ENCODE measurements around the gene CBARP.
"Not testable (repeated sequence)": the region's sequence is repeated elsewhere in the genome, so short reads cannot be mapped to it uniquely, and the experiment has no call there.

Gene CBARP

GRCh38 chr19:1218751-1219567, 18.8 kb downstream of the CBARP start:
- DNase-seq = no peak

GRCh38 chr19:1217366-1217765, 20.4 kb downstream of the CBARP start:
- DNase-seq = no peak

DNA sequence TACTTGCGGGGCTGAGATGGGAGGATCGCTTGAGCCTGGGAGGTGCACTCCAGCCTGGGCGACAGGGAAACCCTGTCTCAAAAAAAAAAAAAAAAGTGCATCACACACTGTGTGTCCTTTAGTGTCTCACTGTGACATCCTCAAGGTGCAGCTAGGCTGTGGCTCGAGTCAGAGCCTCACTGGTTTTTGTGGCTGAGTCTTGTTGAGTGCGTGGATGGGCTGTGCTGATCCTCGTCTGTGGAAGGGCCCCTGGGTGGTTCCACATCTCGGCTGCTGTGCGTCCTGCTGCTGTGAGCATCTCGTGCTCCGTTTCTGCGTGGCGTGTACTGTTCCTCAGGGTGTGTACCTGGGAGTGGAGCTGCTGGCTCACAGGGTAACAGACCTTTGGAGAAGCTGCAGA, 21.0 kb downstream of the CBARP start:
- no peak for DNase-seq

DNA sequence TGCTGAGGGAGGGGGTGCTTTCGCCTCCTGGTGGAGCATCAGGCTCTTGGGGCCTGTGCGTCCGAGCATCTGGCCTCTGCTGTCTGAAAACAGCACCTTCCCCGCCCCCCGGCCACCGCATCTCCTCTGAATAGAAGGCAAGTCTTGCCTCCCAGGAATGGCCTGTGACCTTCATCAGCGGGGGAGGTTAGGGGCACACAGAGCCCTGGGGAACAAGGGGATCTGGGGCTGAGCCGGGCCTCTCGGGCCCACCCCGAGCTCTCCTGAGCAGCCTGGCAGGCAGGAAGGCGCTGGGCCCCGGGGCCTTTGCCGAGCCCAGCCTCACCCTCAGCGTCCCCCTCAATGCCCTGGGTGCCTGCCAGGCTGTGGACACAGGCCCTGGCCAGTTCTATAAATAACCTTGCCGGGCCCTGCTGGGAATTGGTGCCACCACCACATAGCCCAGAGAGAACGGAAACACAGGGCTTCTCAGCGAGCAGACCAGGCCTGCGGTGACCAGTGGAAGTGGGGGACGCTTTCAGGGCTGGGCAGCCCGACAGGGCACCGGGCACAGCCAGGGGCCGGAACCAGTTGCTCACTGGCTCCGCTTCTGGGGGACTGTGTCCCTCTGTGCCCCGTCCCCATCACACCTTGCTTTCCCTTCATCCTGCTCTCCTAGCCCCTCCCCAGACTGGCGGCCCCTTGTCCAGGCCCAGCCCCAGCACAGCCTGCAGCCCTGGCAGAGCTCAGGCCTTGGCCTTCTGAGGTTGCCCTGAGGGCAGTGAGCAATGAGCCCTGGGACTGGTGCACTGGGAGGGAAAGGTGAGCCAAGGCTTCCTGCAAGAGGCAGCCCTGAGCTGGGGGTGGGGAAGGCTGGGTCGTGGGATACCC, 22.7 kb downstream of the CBARP start:
- DNase-seq = peak in 44 of 51 donors; percentile 16 to 80 (median 65)

GRCh38 chr19:1214299-1214861, 23.4 kb downstream of the CBARP start:
- no peak for DNase-seq

- DNase-seq = peak in 32 of 51 donors; percentile 14 to 69 (median 48)
These were observed 24.2 kb downstream of the CBARP start for GRCh38 chr19:1213391-1214286.

DNA sequence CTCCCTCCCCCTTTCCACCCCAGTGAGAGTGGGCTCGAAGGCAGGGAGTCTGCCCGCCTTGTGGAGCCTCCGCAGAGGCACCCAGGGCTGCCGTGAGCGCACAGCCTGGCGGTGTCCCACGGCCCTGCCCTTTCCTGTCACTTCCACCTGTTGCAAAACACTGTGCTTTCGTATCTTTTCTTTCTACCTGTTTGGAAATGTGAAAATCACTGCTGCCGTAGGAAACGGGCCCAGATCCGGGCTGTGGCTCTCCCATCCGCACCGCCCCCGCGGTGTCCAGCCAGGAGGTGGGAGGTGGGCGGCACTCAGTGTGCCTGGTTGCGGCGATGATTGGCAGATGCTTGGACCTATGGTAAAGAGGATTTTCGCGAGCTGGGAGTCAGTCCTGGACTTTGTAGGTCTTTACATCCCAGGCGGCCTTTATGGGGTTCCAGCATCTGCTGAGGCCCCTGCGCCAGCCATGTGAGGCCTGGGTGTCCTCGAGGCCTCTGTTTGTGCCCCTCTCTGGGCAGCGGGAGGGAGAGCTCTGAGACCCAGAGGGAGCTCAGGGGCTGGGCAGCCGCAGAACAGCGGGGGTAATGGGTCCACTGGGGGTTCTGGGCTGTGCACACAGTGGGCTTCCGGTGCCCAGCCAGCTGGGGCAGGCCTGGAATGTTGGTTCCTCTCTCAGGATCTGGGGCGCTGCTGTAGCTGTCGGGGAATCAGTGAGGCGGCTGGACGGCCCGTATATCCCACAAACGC, 26.1 kb downstream of the CBARP start:
- DNase-seq = peak in 4 of 51 donors; percentile 14 to 23 (median 19)

- peak in 38 of 51 donors; percentile 25 to 81 (median 49) for DNase-seq
These were observed 27.6 kb downstream of the CBARP start for GRCh38 chr19:1210227-1210538.

- DNase-seq = not testable (repeated sequence)
These were observed 29.0 kb downstream of the CBARP start for GRCh38 chr19:1208830-1209229.

DNA sequence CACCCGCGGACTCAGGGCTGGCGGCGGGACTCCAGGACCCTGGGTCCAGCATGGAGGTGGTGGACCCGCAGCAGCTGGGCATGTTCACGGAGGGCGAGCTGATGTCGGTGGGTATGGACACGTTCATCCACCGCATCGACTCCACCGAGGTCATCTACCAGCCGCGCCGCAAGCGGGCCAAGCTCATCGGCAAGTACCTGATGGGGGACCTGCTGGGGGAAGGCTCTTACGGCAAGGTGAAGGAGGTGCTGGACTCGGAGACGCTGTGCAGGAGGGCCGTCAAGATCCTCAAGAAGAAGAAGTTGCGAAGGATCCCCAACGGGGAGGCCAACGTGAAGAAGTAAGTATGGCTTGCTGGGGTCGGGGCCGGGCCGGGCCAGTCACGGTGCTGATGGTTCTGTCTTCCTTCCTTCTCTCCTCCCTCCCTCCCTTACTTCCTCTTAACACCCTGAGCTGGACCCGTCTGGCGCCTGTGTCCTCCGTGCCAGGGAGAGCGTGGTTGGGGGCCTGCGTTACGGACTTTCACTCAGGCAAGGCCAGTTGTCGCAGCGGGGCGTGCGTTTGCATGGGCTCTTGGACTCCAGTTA, 30.8 kb downstream of the CBARP start:
- peak in 9 of 51 donors; percentile 16 to 62 (median 34) for DNase-seq

- no peak for DNase-seq
These were observed 31.5 kb downstream of the CBARP start for GRCh38 chr19:1206150-1206863.

DNA sequence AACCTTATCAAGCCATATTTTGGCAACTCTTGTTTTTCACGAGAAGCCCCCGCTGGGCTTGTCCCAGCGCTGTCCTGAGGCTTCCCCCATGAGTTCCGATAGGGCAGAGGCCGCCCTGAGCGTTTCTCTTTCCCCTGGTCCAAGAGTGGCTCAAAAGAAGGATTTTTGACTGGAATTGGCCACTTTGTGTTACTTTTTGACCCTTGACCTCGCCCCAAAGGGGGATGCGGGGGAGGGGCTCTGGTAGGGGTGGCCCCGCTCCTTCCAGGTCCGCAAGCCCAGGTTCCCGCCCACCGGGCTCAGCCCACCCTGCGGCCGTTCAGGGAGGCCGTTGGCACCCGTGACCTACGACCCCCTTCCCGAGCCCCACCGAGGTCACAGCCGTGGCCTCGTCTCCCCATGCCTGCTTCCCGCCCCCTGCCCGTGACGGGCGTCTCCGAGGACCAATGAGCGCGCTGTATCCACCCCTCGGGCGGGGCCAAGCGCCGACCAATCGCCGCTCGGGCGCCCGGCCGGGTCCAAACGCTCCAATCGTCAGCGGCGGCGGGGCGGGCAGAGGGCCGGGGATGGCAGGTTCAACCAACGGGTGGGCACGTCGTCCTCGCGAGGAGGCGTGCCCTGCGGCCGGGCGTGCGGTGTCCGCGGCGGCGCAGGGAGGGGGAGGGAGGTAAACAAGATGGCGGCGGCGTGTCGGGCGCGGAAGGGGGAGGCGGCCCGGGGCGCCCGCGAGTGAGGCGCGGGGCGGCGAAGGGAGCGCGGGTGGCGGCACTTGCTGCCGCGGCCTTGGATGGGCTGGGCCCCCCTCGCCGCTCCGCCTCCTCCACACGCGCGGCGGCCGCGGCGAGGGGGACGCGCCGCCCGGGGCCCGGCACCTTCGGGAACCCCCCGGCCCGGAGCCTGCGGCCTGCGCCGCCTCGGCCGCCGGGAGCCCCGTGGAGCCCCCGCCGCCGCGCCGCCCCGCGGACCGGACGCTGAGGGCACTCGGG, 32.4 kb downstream of the CBARP start, which contains the start of gene STK11:
Gene STK11, plus strand, starts transcription at position 665 of the 986 bp plus-strand sequence. CDS start 1,136 bp downstream, outside the sequence.
- peak; percentile 58 to 100 (median 97) for DNase-seq

DNA sequence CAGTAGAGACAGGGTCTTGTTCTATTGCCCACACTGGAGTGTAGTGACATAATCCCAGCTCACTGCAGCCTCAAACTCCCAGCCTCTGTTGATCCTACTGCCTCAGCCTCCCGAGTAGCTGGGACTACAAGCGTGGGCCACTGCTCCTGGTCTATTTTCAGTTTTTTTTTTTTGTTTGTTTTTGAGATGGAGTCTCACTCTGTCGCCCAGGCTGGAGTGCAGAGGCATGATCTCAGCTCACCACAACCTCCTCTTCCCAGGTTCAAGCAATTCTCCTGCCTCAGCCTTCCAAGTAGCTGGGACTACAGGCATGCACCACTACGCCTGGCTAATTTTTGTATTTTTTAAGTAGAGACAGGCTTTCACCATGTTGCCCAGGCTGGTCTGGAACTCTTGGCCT, 37.2 kb downstream of the CBARP start:
- not testable (repeated sequence) for DNase-seq

GRCh38 chr19:1199531-1199930, 38.3 kb downstream of the CBARP start:
- DNase-seq = no peak

- DNase-seq = no peak
These were observed 48.4 kb downstream of the CBARP start for GRCh38 chr19:1189419-1189818.

DNA sequence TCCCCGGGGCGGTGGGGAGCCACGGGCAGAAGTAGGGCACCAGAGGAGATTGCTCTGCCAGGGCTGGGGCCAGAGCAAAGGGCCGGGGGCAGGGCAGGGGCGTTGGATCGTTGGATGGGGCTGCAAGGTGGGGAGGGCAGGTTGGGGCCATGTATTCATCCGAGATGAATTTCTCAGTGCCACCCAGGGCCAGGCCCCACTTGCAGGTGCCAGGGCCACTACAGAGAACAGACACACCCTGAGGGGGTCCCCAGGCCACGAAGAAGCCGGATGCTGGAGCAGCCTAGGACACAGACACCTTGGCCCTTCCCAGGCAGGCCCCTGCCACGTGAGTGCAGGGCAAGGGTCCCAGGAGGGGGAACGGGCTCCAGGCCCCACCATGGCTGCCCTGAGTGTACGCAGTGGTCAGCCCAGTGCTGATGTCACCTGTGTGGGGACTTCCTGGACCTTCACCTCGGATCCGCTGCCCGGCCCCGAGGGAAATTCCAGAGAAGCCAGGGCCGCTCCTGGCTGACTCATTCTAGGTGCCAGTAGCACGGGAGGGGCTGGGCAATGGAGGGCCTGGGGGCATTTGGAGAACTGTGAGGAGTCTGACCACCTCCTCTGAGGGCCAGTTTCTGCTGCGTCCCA, 54.1 kb downstream of the CBARP start:
- DNase-seq = no peak

- no peak for DNase-seq
These were observed 55.1 kb downstream of the CBARP start for GRCh38 chr19:1182727-1183126.
